Measurements from ENCODE around the gene PLXNA4. TPM values are rescaled to one million over a fixed set of nuclear protein-coding genes. Genes with fewer than 3 reads are reported as not detected.

The PLXNA4 gene
- total and polyA plus RNA-seq, 11 donors = 1.8 to 22.1 (median 10.5) TPM

DNA sequence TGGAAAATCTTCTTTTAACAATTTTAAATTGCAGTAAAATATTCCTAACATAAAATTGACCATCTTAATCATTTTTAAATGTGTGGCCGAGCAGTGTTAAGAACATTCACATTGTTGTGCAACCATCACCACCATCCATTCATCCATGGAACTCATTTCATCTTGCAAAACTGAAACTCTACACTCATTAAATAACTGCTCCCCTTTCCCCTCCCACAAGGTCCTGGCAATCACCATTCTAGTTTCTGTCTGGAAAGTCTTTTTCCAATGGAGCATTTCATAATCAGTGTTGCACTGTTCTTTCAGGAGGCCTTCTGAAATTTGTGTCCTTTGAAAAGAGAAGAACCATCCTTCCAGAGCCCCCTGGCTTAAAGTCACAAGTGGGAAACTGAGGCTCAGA lies 233.1 kb downstream of the PLXNA4 start:
- Histone ChIP-seq H3K4me3 (no peak overlapping the region), H3K27me3 (no peaks in the 10 kb centered on the region), H3K4me1 (peaks cover 0 to 11% (median 0%) of the 10 kb centered on the region in 12 donors), H3K27ac (no peak overlapping the region), H3K9me3 (no peaks in the 10 kb centered on the region), H3K36me3 (no peaks in the 10 kb centered on the region)
- no peak for TF ChIP-seq CTCF (IDR thresholded peaks at IDR 0.05)
- intact Hi-C loops (cut with DNase I) = no loop called here
- no peak for DNase-seq
- ATAC-seq = peak in 3 of 4 donors; percentile 18 to 65 (median 63)
- 82 to 88% (median 85%) methylated on average over 1 of the region's 1 CpG for WGBS, 4 donors

DNA sequence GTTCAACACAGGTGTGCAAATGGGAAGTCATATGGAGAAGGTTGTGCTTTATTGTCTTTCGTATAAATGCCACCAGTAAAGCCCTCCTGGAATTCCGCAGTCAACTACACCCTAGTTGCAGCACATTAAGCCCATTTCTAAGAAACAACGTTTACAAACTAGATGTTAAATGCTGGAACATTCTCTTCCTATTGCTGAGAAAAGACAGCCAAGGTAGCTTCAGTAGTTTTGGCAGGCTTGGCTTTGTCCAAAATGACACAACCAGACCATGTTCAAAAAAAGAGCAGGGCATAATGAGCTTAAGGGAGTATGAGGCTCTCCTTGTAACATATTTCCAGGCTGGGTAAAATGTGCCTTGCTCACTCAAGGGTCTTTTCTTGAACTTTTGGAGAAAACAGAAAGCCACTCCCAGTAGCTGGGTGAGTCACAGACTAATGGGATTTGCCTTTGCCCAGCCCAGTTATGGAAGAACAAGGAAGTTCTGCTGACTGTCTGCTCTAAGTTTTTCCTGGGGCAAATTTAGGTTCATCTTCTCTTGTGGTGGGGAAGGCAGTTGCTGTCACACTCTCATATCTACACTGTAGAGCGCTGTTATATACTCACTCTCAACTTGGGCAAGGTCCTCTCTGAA lies 238.7 kb downstream of the PLXNA4 start:
- no peak overlapping the region for H3K4me3 ChIP-seq
- WGBS, 4 donors = 75 to 83% (median 77%) methylated on average over 4 of the region's 4 CpGs
- ATAC-seq (peak in 1 of 4 donors; percentile 6), DNase-seq (no peak)
- peaks cover 0 to 22% (median 0%) of the 10 kb centered on the region in 12 donors for H3K4me1 ChIP-seq
- no peaks in the 10 kb centered on the region for H3K36me3 ChIP-seq
- no peaks in the 10 kb centered on the region for H3K9me3 ChIP-seq
- TF ChIP-seq CTCF (IDR thresholded peaks at IDR 0.05) = no peak
- TF ChIP-seq POLR2A (IDR thresholded peaks at IDR 0.05) = no peak
- intact Hi-C loops (cut with DNase I) = no loop called here
- no peaks in the 10 kb centered on the region for H3K27me3 ChIP-seq
- H3K27ac ChIP-seq = no peak overlapping the region

GRCh38 chr7:132336797-132337196 lies 239.5 kb downstream of the PLXNA4 start:
- ATAC-seq = peak in 2 of 4 donors; percentile 40 to 58
- H3K4me1 ChIP-seq = peaks cover 0 to 28% (median 0%) of the 10 kb centered on the region in 12 donors
- no peaks in the 10 kb centered on the region for H3K9me3 ChIP-seq
- no peaks in the 10 kb centered on the region for H3K27me3 ChIP-seq
- intact Hi-C loops (cut with DNase I) = no loop called here
- 75 to 82% (median 78%) methylated on average over 5 of the region's 5 CpGs for WGBS, 4 donors
- no peak overlapping the region for H3K27ac ChIP-seq
- no peaks in the 10 kb centered on the region for H3K36me3 ChIP-seq
- TF ChIP-seq CTCF (IDR thresholded peaks at IDR 0.05) (no peak), POLR2A (IDR thresholded peaks at IDR 0.05) (no peak)
- no peak overlapping the region for H3K4me3 ChIP-seq
- no peak for DNase-seq

- WGBS, 4 donors = 28 to 55% (median 37%) methylated on average over 2 of the region's 2 CpGs
- DNase-seq (peak in 1 of 5 donors; percentile 55), ATAC-seq (peak in 3 of 4 donors; percentile 50 to 54 (median 53))
- no peaks in the 10 kb centered on the region for H3K9me3 ChIP-seq
- intact Hi-C loops (cut with DNase I) = no loop called here
- peaks cover 0 to 59% (median 6%) of the 10 kb centered on the region in 12 donors for H3K4me1 ChIP-seq
- TF ChIP-seq CTCF (IDR thresholded peaks at IDR 0.05) = no peak
- TF ChIP-seq POLR2A (IDR thresholded peaks at IDR 0.05) = no peak
- no peak overlapping the region for H3K4me3 ChIP-seq
- H3K27ac ChIP-seq = no peak overlapping the region
- no peaks in the 10 kb centered on the region for H3K36me3 ChIP-seq
- H3K27me3 ChIP-seq = no peaks in the 10 kb centered on the region
These were observed 243.0 kb downstream of the PLXNA4 start for GRCh38 chr7:132333301-132333700.
